HG03457 (cell line): ENCODE data around the gene SLC25A20.
A peak's percentile ranks its signal among the peaks of the same experiment; 100 is the strongest.
"Not testable (repeated sequence)": the region's sequence is repeated elsewhere in the genome, so short reads cannot be mapped to it uniquely, and the experiment has no call there.

Experiments
- ATAC-seq: cut with Tn5 transposase; IDR thresholded peaks from one replicate; pipeline ENCODE4 v1.9.1; 2021; ENCODE audit warnings: moderate number of reproducible peaks; ENCODE audit not compliant: unreplicated experiment

SLC25A20 gene, protein sequence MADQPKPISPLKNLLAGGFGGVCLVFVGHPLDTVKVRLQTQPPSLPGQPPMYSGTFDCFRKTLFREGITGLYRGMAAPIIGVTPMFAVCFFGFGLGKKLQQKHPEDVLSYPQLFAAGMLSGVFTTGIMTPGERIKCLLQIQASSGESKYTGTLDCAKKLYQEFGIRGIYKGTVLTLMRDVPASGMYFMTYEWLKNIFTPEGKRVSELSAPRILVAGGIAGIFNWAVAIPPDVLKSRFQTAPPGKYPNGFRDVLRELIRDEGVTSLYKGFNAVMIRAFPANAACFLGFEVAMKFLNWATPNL

GRCh38 chr3:48898383-48899234 is at the start of gene SLC25A20:
SLC25A20 (minus strand) TSS chr3:48898882; CDS start chr3:48898794, 88 bp downstream.
- peak; percentile 86 for ATAC-seq

- ATAC-seq: no peak
Measured at GRCh38 chr3:48945891-48946549, 47.3 kb upstream of the SLC25A20 start.

DNA sequence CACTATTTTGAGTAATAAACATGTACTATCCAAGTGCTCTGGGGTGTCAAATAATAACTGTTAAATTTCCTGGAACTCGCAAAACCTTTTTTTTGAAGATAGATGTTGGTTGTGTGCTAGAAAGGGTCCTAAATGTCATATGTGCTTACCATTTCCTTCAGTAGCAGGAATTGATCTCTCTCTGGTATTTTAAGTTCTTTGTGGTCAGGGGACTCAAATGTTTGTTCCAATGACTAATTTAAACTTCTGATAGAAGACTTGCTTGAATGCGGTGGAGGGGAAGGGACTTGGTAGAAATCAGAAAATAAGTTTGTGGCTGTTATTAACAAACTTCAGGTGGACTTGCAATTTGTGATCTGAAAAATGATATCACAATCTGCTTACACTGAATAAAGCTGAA is 46.8 kb upstream of the SLC25A20 start:
- ATAC-seq: no peak

GRCh38 chr3:48938689-48939088 is 40.0 kb upstream of the SLC25A20 start:
- no peak for ATAC-seq

GRCh38 chr3:48938156-48938555 is 39.5 kb upstream of the SLC25A20 start:
- ATAC-seq: no peak

DNA sequence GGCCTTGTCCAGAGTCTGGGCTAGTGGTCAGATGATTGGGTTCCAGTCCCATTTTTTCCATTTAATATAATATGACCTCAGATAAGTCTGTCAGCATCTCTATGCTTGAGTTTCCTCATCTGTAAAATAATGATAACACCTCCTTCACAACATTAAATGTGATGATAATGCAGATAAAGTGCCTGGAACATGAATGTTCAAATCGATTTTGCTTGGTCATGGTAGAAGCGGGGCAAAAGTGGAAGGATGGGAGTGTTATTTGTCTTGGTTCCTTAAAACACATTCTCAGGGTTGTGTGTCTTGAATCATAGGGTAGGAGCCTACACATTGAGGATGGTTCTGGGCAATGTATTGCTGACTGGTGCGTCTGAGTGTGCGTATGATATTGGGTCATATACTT is 36.8 kb upstream of the SLC25A20 start:
- ATAC-seq: no peak

DNA sequence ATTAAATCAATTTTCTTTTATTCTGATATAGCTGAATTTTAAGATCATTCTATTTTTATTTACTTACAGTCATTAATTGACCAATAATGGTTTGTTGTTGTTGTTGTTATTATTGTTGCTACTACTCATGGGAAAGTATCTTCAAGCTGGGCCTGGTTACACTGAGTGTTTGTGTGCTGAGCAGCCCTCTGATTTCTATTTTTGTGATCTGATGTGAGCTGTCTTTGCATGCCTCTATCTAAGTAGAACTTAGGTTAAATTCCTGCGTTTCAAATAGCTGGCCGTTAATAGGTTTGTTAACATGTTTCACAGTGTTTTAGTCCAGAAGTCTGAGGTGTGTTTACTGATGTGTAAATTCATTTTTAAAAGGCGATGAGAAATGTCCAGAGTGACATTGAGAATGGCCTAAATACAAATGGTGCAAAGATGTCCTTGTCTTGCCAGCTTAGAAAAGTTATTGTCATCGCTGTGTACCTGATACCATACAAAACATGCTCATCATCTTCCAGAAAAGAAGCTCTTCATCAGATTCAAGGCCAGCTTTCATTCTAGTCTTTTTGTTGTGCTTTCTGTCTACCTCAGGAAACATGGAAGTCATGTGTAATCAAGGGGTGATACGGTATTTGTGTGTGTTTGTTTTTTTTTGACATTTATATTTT is 35.8 kb upstream of the SLC25A20 start:
- ATAC-seq: no peak

DNA sequence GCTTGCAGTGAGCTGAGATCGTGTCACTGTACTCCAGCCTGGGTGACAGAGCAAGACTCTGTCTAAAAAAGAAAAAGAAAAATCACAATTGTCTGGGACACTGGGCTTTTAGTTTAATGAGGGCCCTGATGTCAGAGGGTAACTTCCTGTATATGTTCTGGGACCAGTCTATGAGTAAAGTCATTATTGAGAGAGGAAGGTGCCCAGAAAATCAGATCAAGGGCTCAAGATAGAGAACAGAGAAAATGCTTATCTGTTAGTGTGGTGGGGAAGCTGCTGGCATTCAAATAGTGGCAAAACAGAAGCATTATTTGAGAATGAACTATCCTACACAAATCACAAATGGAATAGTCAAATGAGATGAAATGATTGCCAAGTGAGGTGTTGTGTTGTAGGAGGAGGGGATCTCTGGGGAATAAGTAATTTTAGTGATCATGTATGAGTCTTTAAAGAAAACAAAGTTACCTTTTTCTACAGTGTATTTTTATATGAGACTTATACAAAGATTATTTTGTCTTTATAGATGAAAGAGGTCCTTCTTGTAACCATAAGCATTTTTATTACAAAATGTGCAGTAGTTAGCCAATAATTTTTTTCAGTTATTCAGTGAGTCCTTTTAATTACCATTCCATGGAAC is 33.4 kb upstream of the SLC25A20 start:
- no peak for ATAC-seq

- ATAC-seq: no peak
Measured at GRCh38 chr3:48930590-48930989, 31.9 kb upstream of the SLC25A20 start.

- no peak for ATAC-seq
Measured at GRCh38 chr3:48929358-48930035, 30.8 kb upstream of the SLC25A20 start.

GRCh38 chr3:48928679-48929078 is 30.0 kb upstream of the SLC25A20 start:
- ATAC-seq: no peak

- ATAC-seq: no peak
Measured at GRCh38 chr3:48927928-48928327, 29.2 kb upstream of the SLC25A20 start.

GRCh38 chr3:48926425-48927392 is 28.0 kb upstream of the SLC25A20 start:
- ATAC-seq: no peak

DNA sequence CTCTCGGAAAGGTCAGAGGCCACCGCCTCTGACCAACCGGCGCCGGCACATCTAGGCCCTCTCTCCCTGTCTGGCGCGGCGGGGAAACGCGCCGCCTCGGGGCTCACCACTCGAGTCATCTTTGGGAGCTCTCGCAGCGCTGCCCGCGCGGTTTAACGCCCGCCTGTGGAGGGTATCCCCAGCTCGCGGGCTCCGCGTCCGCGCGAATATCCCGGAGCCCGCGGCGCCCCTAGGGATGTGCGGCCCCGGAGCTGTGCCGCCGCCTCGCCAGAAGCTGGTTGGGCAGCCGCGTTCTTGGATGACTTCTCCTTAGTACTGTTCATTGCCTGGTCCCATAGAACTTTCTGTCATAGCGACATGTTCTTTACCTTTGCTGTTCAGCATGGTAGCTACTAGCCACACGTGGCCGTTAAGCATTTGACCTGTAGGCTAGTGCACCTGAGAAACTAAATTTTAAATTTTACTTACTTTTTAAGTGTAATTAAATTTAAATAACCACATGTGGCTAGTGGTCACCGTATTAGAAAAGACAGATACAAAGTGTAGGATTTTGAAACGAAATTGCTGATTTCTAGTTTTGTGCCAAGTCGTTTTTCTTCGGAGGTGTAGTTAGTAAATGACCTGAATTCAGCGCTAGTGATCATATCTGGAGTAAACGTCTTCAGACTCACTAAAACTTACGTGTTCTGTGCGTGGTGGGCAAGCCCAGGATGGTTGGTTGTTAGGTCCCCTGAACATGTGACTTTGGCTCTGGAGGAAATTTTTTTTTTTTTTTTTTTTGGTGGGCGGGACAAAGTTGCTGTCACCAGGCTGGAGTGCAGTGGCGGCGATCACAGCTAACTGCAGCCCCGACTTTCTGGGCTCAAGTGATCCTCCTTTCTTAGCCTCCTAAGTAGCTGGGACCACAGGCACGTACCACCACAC is 20.8 kb upstream of the SLC25A20 start:
- ATAC-seq: peak; percentile 8

GRCh38 chr3:48918388-48919214 is 19.9 kb upstream of the SLC25A20 start, which contains the start of gene ARIH2:
ARIH2 (plus strand) TSS chr3:48918842; CDS start chr3:48927559, 8,717 bp downstream.
- ATAC-seq: peak; percentile 82

- ATAC-seq: no peak
Measured at GRCh38 chr3:48915296-48915695, 16.6 kb upstream of the SLC25A20 start.

DNA sequence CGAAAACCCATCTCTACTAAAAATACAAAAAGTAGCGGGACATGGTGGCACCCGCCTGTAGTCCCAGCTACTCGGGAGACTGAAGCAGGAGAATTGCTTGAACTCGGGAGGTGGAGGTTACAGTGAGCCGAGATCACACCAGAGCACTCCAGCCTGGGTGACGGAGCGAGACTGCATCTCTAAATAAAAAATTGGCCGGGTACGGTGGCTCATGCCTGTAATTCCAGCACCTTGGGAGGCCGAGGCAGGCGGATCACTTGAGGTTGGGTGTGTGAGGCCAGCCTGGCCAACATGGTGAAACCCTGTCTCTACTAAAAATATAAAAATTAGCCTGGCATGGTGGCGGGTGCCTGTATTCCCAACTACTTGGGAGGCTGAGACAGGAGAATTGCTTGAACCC is 8.3 kb upstream of the SLC25A20 start:
- not testable (repeated sequence) for ATAC-seq
